Right forelimb (tissue), 1 donor: ENCODE results near the gene GRIP2.
A peak's percentile ranks its signal among the peaks of the same experiment; 100 is the strongest.
"Not testable (repeated sequence)": the region's sequence is repeated elsewhere in the genome, so short reads cannot be mapped to it uniquely, and the experiment has no call there.

Experiments used
- DNase-seq: peaks from one replicate; pipeline ENCODE4 v3.0.0-alpha.2; 2018

The GRIP2 gene

DNA sequence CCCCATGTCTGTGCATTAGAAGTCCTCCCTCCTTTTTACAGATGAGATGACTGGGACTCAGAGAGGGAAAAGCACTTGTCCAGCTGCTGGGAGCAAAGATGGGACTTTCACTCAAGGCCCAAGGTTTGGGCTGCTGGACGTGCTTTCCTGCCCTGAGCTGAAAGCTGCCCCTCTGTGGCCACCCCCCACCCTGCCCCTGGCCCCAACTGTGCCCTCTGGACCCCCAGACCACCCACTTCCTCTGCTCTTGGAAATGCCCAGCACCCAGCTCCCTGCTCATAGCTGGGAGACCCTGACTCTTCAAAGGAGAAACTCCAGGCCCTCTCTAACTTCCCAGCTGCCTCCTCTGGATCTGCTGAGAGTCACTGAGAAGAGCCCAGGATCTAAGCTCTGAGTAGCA, 20.7 kb downstream of the GRIP2 start:
- no peak for DNase-seq

GRCh38 chr3:14518893-14519292, 21.2 kb downstream of the GRIP2 start:
- DNase-seq = no peak

- peak; percentile 21 for DNase-seq
Observed at GRCh38 chr3:14518432-14518802, 21.7 kb downstream of the GRIP2 start.

DNA sequence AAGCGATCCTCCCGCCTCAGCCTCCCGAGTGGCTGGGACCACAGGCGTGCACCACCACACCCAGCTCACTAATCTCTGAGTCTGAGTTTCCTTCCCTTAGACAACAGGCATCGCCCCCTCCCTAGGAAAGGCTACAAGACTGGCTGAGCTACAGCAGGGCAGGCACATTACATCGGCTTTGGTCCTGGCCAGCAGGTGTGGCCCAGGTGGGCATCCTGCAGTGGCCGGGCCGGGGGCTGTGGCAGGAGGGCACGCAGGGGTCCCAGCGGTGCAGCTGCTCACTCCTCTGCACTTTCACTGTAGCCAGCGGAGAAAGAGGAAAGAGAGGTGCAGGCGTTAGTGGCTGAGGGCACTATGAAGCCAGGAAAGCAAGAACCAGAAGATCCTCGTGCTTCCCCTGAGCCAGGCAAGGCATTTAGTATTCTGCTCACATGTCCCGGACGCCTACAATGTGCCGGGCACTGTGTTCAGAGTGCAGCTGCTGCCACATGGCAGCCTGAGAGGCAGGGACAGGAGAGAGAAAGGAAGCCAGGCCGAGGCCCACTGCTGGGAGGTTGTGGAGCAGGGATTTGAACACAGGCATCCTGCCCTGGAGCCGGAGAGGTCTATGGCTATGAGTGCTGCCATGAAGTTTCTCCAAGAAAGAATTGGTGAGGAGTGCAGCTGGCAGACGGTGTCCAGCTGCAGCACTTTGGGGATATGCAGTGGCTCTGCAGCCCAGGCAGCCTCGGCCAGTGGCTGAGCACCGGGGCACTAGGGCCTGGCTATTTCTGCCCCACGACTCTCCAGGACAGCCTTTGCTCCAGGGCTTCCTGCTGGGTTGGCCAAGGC, 22.3 kb downstream of the GRIP2 start:
- DNase-seq = peak; percentile 39

DNA sequence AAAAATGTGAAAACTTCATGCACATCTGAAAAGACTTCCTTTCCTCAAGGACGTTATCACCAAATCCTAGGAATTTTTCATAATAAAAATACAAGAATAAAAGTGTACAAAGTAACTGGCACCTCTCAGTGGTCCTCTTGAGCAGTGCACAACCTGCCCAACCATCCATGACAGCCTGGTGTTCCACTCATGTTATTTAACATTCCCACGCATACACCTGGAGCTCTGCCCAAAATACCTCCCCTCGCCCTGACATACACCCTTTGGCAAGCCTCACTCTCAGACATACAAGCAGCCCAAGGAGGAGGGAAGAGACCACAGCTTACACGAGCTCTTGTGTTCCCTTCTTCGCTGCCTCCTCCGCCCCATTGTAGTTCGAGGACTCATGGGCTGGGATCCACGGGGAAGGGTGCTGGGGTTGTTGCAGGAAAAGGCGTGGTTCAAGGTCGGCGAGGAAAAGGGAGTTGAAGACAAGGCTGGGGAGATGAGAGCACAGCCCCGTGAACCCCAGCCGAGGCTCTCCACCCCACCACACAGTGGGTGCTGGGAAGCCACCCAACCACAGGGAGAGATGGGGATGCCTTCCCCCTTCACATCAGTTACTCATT, 23.3 kb downstream of the GRIP2 start:
- DNase-seq = peak; percentile 17

- DNase-seq = not testable (repeated sequence)
Observed at GRCh38 chr3:14515526-14515925, 24.6 kb downstream of the GRIP2 start.

GRCh38 chr3:14514323-14514720, 25.8 kb downstream of the GRIP2 start:
- peak; percentile 17 for DNase-seq

DNA sequence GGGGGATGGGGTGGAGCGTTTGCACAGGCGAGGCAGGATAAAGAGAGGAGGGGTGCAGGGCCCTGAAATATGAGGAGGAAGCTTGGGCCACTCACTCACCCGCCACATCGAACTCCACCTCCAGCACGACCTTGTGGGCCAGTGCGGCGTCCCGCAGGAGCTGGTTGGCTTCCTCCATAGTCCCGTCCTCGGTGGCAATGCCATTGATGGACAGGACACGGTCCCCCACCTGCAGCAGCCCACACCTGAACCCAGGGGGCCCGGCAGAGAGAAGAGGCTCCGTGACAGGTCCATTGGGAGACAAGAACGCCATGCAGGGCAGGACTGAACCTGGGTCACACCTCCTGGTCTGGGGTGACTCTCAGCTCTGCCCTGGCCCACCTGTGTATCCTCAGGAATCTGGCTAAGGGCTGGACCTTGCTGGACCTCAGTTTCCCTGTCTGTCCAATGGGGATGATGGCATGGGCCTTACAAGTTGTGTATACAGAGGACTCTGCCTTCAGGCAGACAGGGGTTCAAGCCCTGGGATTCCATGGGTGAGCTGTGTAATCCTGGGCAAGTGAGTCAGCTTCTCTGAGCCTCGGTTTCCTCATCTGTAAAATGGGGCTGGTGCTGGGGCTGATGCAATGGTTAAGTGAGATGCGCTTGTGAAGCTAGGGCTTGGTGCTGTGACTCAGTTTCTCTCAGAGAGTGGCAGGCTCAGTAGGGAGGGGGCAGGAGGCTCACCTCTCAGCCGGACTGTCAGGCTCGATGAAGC, 26.4 kb downstream of the GRIP2 start:
- DNase-seq = peak; percentile 22

DNA sequence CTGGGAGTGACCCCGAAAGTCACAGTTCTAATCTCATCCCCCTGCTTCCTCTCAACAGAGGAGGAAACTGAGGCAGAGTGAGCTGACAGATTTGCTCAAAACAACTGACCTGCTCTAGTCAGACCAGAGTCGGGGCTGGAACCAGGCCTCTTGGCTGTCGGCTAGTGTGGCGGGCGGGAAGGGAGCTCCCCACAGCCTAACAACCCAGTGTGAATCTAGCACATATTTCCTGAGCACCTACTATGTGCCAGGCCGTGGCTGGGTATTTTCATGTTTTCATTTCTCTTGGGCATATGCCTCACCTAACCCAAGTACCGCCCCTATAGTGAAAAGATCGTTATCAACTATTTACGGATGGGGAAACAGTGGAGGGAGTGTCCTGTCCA, 27.2 kb downstream of the GRIP2 start:
- DNase-seq = no peak

GRCh38 chr3:14512281-14512941, 27.7 kb downstream of the GRIP2 start:
- DNase-seq = peak; percentile 39

DNA sequence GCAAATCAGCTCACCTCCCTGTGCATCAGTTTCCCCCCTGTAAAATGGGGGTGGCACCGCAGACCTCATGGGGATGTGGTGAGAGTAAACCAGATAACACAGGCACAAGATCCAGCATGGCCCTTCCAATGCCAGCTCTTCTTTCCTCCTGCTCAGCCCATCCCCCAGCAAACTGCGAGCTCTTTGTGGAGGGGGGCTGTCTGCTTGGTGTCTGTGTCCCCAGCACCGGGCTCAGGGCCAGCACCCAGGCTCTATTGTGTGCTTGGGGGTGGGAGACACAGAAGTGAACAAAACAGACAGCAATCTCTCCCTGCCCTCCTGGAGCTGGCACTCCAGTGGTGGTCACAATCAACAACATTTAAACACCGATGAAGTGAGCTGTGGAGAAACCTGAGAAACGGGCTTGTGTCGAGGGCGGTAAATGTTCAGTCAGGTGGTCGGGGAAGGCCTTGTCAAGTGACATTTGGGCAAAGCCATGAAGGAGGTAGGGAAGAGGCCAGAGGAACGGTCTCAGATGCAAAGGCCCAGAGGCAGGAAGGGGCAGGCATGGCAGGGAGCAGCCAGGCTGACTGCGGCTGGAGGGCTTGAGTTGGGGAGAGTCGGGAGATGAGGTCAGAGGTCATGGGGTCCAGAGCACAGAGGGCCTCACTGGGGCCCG, 28.4 kb downstream of the GRIP2 start:
- DNase-seq = peak; percentile 36

- DNase-seq = peak; percentile 35
Observed at GRCh38 chr3:14510838-14511622, 29.1 kb downstream of the GRIP2 start.

GRCh38 chr3:14509796-14510100, 30.4 kb downstream of the GRIP2 start:
- peak; percentile 7 for DNase-seq

DNA sequence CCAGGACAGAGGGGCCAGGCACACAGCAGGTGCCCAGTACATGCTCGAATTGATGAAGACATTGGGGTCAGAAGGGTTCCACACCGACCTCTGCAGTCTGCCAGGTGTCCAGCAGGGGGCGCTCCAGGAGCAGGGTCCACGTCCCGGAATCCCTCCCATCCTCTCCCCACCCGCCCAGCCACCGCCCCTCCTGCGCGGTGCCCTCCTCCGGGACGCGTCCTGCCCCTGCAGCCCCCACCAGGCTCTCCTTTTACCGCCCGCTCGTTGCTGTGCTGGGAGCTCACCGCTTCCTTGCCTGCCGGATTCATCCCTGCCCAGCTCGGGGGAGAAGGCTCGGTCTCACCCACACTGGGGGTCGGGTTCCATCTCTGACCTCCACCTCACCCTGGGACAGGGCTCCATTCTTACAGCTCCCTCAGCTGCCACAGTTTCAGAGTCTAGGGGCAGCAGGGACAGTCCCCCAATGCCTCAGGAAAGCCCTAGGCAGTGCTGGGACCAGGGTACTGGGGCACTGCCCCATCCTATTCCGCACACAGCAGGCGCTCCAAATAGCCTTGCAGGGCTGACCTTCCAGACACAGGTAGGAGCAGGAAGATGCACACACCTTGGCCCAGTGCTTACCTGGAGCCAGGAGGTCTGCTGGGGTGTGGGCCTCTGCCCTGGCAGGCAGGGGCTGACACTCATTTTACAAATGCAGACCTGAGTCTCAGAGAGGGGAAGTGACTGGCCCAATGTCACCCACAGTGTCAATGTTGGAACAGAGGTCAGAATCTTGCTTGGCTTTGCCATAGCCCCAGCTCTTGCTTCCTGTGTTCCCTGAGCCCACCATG, 31.0 kb downstream of the GRIP2 start:
- DNase-seq = peak; percentile 85

DNA sequence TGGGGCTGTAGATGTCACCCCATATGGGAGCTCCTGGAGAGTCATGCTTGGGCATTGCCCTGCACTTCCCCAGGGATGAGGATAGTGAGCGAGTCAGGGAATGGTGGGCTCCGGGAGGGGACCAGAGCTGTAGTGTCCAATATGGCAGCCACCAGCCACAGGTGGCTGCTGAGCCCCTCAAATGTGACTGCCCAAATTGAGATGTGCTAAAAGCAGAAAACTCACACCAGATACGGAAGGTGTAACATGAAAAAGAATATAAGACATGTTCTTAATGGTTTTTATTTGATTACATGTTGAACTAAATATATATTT, 31.7 kb downstream of the GRIP2 start:
- DNase-seq = no peak

DNA sequence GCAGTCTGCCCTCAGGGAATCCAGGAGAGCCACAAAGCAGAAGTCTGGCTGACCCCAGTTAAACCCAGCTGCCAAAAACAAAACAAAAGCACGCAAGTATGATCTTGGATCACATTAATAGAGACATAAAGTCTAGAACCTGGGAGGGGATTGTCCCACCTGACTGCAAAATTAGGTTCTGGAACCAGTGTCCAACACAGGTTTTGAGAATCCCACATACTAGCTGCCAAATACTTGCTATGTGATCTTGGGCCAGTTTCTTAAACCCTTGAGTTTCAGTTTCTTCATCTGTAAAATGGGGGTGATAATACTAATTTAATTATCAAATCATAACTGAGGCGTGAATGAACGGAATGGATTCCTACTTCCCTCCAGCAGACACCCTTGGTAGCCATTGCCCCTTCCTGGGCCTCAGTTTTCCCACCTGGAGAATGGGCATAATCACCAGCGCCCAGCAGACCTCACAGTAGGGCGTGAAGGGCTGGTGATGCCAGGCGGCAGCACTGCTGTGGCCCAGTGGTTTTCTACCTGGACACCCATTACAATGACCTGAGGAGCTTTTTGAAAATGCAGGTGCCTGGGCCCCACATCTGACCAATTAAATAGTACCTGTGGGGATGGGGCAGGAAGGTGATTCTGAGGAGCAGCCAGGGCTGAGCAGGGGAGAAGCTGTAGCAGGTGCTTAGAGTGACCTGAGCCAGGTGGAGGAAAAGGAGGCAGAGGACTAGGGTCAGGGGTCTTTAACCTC, 32.2 kb downstream of the GRIP2 start:
- DNase-seq = peak; percentile 23

GRCh38 chr3:14507305-14507741, 32.8 kb downstream of the GRIP2 start:
- peak; percentile 17 for DNase-seq

DNA sequence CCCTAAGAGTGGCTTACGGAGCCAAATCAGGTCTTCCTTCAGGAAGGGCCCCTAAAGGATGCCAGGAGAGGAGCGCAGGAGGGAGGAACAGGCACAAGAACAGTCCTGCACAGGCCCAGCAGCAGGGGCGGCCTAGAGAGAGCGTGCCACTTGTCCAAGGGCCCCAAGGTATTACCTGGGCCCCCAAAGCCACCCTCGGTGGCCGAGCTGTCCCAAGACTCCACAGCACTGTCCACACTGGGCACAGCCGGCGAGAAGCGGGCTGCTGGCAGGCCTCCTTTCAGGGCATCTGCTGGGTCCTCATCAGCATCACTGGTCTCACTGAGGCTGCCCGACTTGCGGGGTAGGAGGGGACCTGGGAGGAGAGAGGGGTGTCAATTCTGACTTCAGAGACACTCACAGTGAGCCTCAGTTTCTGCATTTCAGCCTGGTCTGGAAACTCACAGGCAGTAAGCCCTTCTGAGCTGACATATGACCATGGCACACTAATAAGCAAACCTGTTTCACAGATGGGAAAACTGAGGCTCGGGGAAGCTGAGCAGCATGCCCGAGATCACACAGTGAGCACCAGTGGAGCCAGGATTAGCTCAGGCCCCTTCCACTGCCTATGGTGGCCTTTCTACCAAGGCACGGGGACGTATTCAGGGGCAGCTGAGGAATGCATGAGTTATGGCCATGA, 33.4 kb downstream of the GRIP2 start:
- peak; percentile 4 for DNase-seq

GRCh38 chr3:14505803-14506500, 34.2 kb downstream of the GRIP2 start:
- peak; percentile 22 for DNase-seq
